ENCODE results near the gene PIM3.
"Not testable (repeated sequence)": the region's sequence is repeated elsewhere in the genome, so short reads cannot be mapped to it uniquely, and the experiment has no call there.

Gene PIM3

GRCh38 chr22:49977578-49977977, 17.0 kb downstream of the PIM3 start:
- Histone ChIP-seq H3K4me3 (ENCODE audit: low read depth in 1 of 2, low read length in 2 of 2) (no peak overlapping the region), H3K79me2 (ENCODE audit: insufficient read depth, low read length) (no peaks in the 10 kb centered on the region), H3K9me3 (ENCODE audit: insufficient read depth, low read length, severe bottlenecking) (no peaks in the 10 kb centered on the region), H3K27ac (ENCODE audit: low read length) (no peak overlapping the region), H3K4me2 (ENCODE audit: insufficient read depth, low read length) (no peak overlapping the region), H3K4me1 (ENCODE audit: insufficient read depth, low read length) (peaks cover 3% of the 10 kb centered on the region; the same call in 1 of the 2 replicates), H2AFZ (ENCODE audit: low read depth, low read length) (no peak overlapping the region), H3K27me3 (ENCODE audit: insufficient read depth, low read length, poor library complexity) (no peaks in the 10 kb centered on the region), H3K9ac (ENCODE audit: low read depth, low read length) (no peak overlapping the region), H3K36me3 (ENCODE audit: insufficient read depth, low read length) (no peaks in the 10 kb centered on the region), H4K20me1 (ENCODE audit: insufficient read depth, low read length) (peaks cover 5% of the 10 kb centered on the region; the same call in 1 of the 2 replicates)
- TF ChIP-seq EZH2 (IDR thresholded peaks at IDR 0.05; ENCODE audit: borderline replicate concordance, low read depth, low read length, severe bottlenecking) (no peak), CTCF (IDR thresholded peaks at IDR 0.05; ENCODE audit: borderline replicate concordance, extremely low read depth, low read length, poor library complexity, severe bottlenecking) (no peak)
- ATAC-seq (ENCODE audit: insufficient read depth, low read depth) (no peak), DNase-seq (no peak)

- ATAC-seq (ENCODE audit: insufficient read depth, low read depth) (peak; percentile 40; the same call in 1 of the 3 replicates), DNase-seq (no peak)
- Histone ChIP-seq H3K4me1 (ENCODE audit: insufficient read depth, low read length) (no peaks in the 10 kb centered on the region), H3K27ac (ENCODE audit: low read length) (no peak overlapping the region), H3K9ac (ENCODE audit: low read depth, low read length) (no peak overlapping the region), H4K20me1 (ENCODE audit: insufficient read depth, low read length) (peaks cover 5% of the 10 kb centered on the region; the same call in 1 of the 2 replicates), H3K79me2 (ENCODE audit: insufficient read depth, low read length) (no peaks in the 10 kb centered on the region), H2AFZ (ENCODE audit: low read depth, low read length) (no peak overlapping the region), H3K4me3 (ENCODE audit: low read depth in 1 of 2, low read length in 2 of 2) (no peak overlapping the region), H3K4me2 (ENCODE audit: insufficient read depth, low read length) (no peak overlapping the region), H3K27me3 (ENCODE audit: insufficient read depth, low read length, poor library complexity) (no peaks in the 10 kb centered on the region), H3K9me3 (ENCODE audit: insufficient read depth, low read length, severe bottlenecking) (no peaks in the 10 kb centered on the region), H3K36me3 (ENCODE audit: insufficient read depth, low read length) (no peaks in the 10 kb centered on the region)
- TF ChIP-seq EZH2 (IDR thresholded peaks at IDR 0.05; ENCODE audit: borderline replicate concordance, low read depth, low read length, severe bottlenecking) (no peak), CTCF (IDR thresholded peaks at IDR 0.05; ENCODE audit: borderline replicate concordance, extremely low read depth, low read length, poor library complexity, severe bottlenecking) (peak; percentile 65)
Observed at GRCh38 chr22:49979587-49980264, 19.2 kb downstream of the PIM3 start.

GRCh38 chr22:49981799-49982198, 21.2 kb downstream of the PIM3 start:
- H3K27me3 ChIP-seq (ENCODE audit: insufficient read depth, low read length, poor library complexity): not testable (repeated sequence)

GRCh38 chr22:49983148-49984042, 22.8 kb downstream of the PIM3 start:
- Histone ChIP-seq H3K4me3 (ENCODE audit: low read depth in 1 of 2, low read length in 2 of 2) (no peak overlapping the region), H2AFZ (ENCODE audit: low read depth, low read length) (no peak overlapping the region), H3K27me3 (ENCODE audit: insufficient read depth, low read length, poor library complexity) (no peaks in the 10 kb centered on the region), H3K27ac (ENCODE audit: low read length) (no peak overlapping the region), H3K9me3 (ENCODE audit: insufficient read depth, low read length, severe bottlenecking) (no peaks in the 10 kb centered on the region), H3K4me1 (ENCODE audit: insufficient read depth, low read length) (no peaks in the 10 kb centered on the region), H3K79me2 (ENCODE audit: insufficient read depth, low read length) (no peaks in the 10 kb centered on the region), H3K9ac (ENCODE audit: low read depth, low read length) (no peak overlapping the region), H3K36me3 (ENCODE audit: insufficient read depth, low read length) (no peaks in the 10 kb centered on the region), H3K4me2 (ENCODE audit: insufficient read depth, low read length) (no peak overlapping the region), H4K20me1 (ENCODE audit: insufficient read depth, low read length) (no peaks in the 10 kb centered on the region)
- no peak for TF ChIP-seq CTCF (IDR thresholded peaks at IDR 0.05; ENCODE audit: borderline replicate concordance, extremely low read depth, low read length, poor library complexity, severe bottlenecking)
- TF ChIP-seq EZH2 (IDR thresholded peaks at IDR 0.05; ENCODE audit: borderline replicate concordance, low read depth, low read length, severe bottlenecking): no peak
- ATAC-seq (ENCODE audit: insufficient read depth, low read depth): no peak
- no peak for DNase-seq

More at GRCh38 chr22:49981799-49982198, 21.2 kb downstream of the PIM3 start:
- not testable (repeated sequence) for H3K9ac ChIP-seq (ENCODE audit: low read depth, low read length); DNase-seq; ATAC-seq (ENCODE audit: insufficient read depth, low read depth); H3K9me3 ChIP-seq (ENCODE audit: insufficient read depth, low read length, severe bottlenecking); H4K20me1 ChIP-seq (ENCODE audit: insufficient read depth, low read length); H3K36me3 ChIP-seq (ENCODE audit: insufficient read depth, low read length); H2AFZ ChIP-seq (ENCODE audit: low read depth, low read length); H3K79me2 ChIP-seq (ENCODE audit: insufficient read depth, low read length); H3K27ac ChIP-seq (ENCODE audit: low read length); H3K4me1 ChIP-seq (ENCODE audit: insufficient read depth, low read length); H3K4me3 ChIP-seq (ENCODE audit: low read depth in 1 of 2, low read length in 2 of 2); H3K4me2 ChIP-seq (ENCODE audit: insufficient read depth, low read length)
